Neural cell (in vitro differentiated cells): Measurements from ENCODE around the gene TSFM.

ENCODE experiments used
- POLR2AphosphoS5 ChIP-seq: IDR thresholded peaks from 2 replicates; pipeline ENCODE4 v1.6.1; 2012
- RAD21 ChIP-seq: fragments of 450-650 bp; conservative IDR thresholded peaks from 2 replicates; pipeline ENCODE4 v1.6.1; 2014; ENCODE audit warnings: antibody characterized with exemption, mild to moderate bottlenecking, moderate library complexity
- TF ChIP-seq, protein P1 (sequence below): fragments of 450-650 bp; IDR thresholded peaks from 2 replicates; pipeline ENCODE4 v1.5.1; 2014; ENCODE audit warnings: antibody characterized with exemption, mild to moderate bottlenecking, moderate library complexity; ENCODE audit not compliant: poor library complexity, severe bottlenecking

GRCh38 chr12:57836442-57837375, 54.1 kb downstream of the TSFM start:
- TF ChIP-seq, protein P1, sequence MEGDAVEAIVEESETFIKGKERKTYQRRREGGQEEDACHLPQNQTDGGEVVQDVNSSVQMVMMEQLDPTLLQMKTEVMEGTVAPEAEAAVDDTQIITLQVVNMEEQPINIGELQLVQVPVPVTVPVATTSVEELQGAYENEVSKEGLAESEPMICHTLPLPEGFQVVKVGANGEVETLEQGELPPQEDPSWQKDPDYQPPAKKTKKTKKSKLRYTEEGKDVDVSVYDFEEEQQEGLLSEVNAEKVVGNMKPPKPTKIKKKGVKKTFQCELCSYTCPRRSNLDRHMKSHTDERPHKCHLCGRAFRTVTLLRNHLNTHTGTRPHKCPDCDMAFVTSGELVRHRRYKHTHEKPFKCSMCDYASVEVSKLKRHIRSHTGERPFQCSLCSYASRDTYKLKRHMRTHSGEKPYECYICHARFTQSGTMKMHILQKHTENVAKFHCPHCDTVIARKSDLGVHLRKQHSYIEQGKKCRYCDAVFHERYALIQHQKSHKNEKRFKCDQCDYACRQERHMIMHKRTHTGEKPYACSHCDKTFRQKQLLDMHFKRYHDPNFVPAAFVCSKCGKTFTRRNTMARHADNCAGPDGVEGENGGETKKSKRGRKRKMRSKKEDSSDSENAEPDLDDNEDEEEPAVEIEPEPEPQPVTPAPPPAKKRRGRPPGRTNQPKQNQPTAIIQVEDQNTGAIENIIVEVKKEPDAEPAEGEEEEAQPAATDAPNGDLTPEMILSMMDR: no peak
- TF ChIP-seq RAD21 (no peak), POLR2AphosphoS5 (no peak)
